Measurements from ENCODE around the gene SLC35F3. TPM values are rescaled to one million over a fixed set of nuclear protein-coding genes. Genes with fewer than 3 reads are reported as not detected.

The SLC35F3 gene
- total RNA-seq, 1 experiment from 2014 or later, result 6.9 TPM

GRCh38 chr1:234369033-234369430 is 464.6 kb downstream of the SLC35F3 start:
- in situ Hi-C loops (cut with HindIII; ENCODE audit: low pct_unique_long_range_greater_than_20kb, low sequenced_read_pairs), result no loop called here
- DNase-seq (ENCODE audit: low read depth), result no peak

GRCh38 chr1:234369784-234370183 is 465.3 kb downstream of the SLC35F3 start:
- in situ Hi-C loops (cut with HindIII; ENCODE audit: low pct_unique_long_range_greater_than_20kb, low sequenced_read_pairs), result no loop called here
- DNase-seq (ENCODE audit: low read depth), result peak; percentile 50

- in situ Hi-C loops (cut with HindIII; ENCODE audit: low pct_unique_long_range_greater_than_20kb, low sequenced_read_pairs), result no loop called here
- DNase-seq (ENCODE audit: low read depth), result no peak
These were observed 466.9 kb downstream of the SLC35F3 start for GRCh38 chr1:234371414-234371813.

- DNase-seq (ENCODE audit: low read depth), result no peak
- in situ Hi-C loops (cut with HindIII; ENCODE audit: low pct_unique_long_range_greater_than_20kb, low sequenced_read_pairs), result no loop called here
These were observed 467.7 kb downstream of the SLC35F3 start for GRCh38 chr1:234372011-234372757.

GRCh38 chr1:234373064-234373958 is 468.8 kb downstream of the SLC35F3 start, which contains the start of gene COA6:
COA6 (plus strand) TSS chr1:234373456; CDS start chr1:234373467, 11 bp downstream.
- in situ Hi-C loops (cut with HindIII; ENCODE audit: low pct_unique_long_range_greater_than_20kb, low sequenced_read_pairs), result no loop called here

GRCh38 chr1:234373959-234374254 is 469.4 kb downstream of the SLC35F3 start:
- DNase-seq (ENCODE audit: low read depth), result no peak
- in situ Hi-C loops (cut with HindIII; ENCODE audit: low pct_unique_long_range_greater_than_20kb, low sequenced_read_pairs), result no loop called here

More at GRCh38 chr1:234373064-234373958, 468.8 kb downstream of the SLC35F3 start, which contains the start of gene COA6:
- DNase-seq (ENCODE audit: low read depth), result peak; percentile 97
